H1 (cell line): ENCODE data around the gene PCDH19. TPM values are rescaled to one million over a fixed set of nuclear protein-coding genes. Genes with fewer than 3 reads are reported as not detected.

Experiments
- CTCF ChIA-PET: fragments of 300-600 bp; sonication (Branson Sonifier 250); formaldehyde crosslinking; loops from one replicate; lab custom pipeline; 2021; ENCODE audit not compliant: partially characterized antibody; lab: Charles Lee
- POLR2A ChIA-PET: fragments of 300-600 bp; sonication (Branson Sonifier 250); formaldehyde crosslinking; loops from one replicate; lab custom pipeline; 2021; ENCODE audit warnings: inconsistent platforms; ENCODE audit not compliant: partially characterized antibody; lab: Charles Lee
- DNase-seq, 2 experiments: peaks; one replicate each; pipeline versions ENCODE4 v3.0.0 to v3.0.0-alpha.2; 2010 to 2022; ENCODE audit warnings: low spot score in 2 of 2, low read depth in 1 of 2, mixed read lengths in 1 of 2
- FAIRE-seq: peaks from 2 replicates; lab custom pipeline; 2011; peaks lifted over from hg19 to GRCh38; lab: Jason Lieb, UNC
- H2AFZ ChIP-seq: 2 replicates; pipeline ENCODE4 v1.8.1; 2012; ENCODE audit warnings: low read length, inconsistent platforms
- H2AK5ac ChIP-seq: 2 replicates; pipeline ENCODE4 v1.6.1; 2013; ENCODE audit warnings: low read depth, low read length
- H2BK120ac ChIP-seq: replicated peaks from 2 replicates; pipeline ENCODE3; 2013; ENCODE audit warnings: low read depth, low read length, inconsistent platforms
- H2BK12ac ChIP-seq: 2 replicates; pipeline ENCODE4 v1.6.1; 2013; ENCODE audit warnings: low read depth, low read length
- H2BK15ac ChIP-seq: 2 replicates; pipeline ENCODE4 v1.6.1; 2013; ENCODE audit warnings: low read length
- H2BK20ac ChIP-seq: 2 replicates; pipeline ENCODE4 v1.6.1; 2013; ENCODE audit warnings: low read length
- H2BK5ac ChIP-seq: 2 replicates; pipeline ENCODE4 v1.6.1; 2013; ENCODE audit warnings: low read depth, low read length
- H3K14ac ChIP-seq: 2 replicates; pipeline ENCODE4 v1.6.1; 2013; ENCODE audit warnings: inconsistent platforms; ENCODE audit not compliant: insufficient read length
- H3K18ac ChIP-seq: 2 replicates; pipeline ENCODE4 v1.6.1; 2013; ENCODE audit warnings: low read length; ENCODE audit errors: extremely low read depth
- H3K23ac ChIP-seq: 2 replicates; pipeline ENCODE4 v1.6.1; 2013; ENCODE audit warnings: inconsistent platforms; ENCODE audit not compliant: insufficient read length
- H3K23me2 ChIP-seq: 2 replicates; pipeline ENCODE4 v1.6.1; 2013; ENCODE audit warnings: low read depth, low read length
- H3K27ac ChIP-seq: 2 replicates; pipeline ENCODE4 v1.6.1; 2011; ENCODE audit warnings: low read depth, low read length, inconsistent platforms
- H3K27me3 ChIP-seq, 4 experiments: replicated peaks in 1 of 4; 1 replicate in 1 of 4; 2 replicates in 3 of 4; pipeline versions ENCODE4 v1.6.1 to v1.8.1; 2011 to 2013; ENCODE audit warnings: low read length in 3 of 4, mild to moderate bottlenecking in 3 of 4, inconsistent platforms in 2 of 4, mixed read lengths in 2 of 4, moderate library complexity in 1 of 4; ENCODE audit not compliant: control insufficient read depth in 3 of 4, insufficient read depth in 3 of 4; ENCODE audit errors: extremely low read depth in 1 of 4
- H3K36me3 ChIP-seq, 4 experiments: 2 replicates each; pipeline versions ENCODE4 v1.6.1 to v1.8.1; 2011 to 2013; ENCODE audit warnings: mild to moderate bottlenecking in 4 of 4, low read length in 3 of 4, moderate library complexity in 2 of 4, control low read depth in 1 of 4, inconsistent platforms in 1 of 4; ENCODE audit not compliant: insufficient read depth in 4 of 4, control insufficient read depth in 2 of 4
- H3K4ac ChIP-seq: replicated peaks from 2 replicates; pipeline ENCODE3; 2013; ENCODE audit warnings: low read length, low read depth, mixed read lengths, inconsistent platforms; ENCODE audit not compliant: insufficient read length
- H3K4me1 ChIP-seq, 4 experiments: replicated peaks in 1 of 4; 1 replicate in 1 of 4; 2 replicates in 3 of 4; pipeline versions ENCODE4 v1.6.1 to v1.8.1; 2011 to 2013; ENCODE audit warnings: low read length in 3 of 4, inconsistent platforms in 2 of 4, mixed read lengths in 1 of 4; ENCODE audit not compliant: insufficient read depth in 4 of 4, control insufficient read depth in 3 of 4
- H3K4me2 ChIP-seq, 2 experiments: 2 replicates each; pipeline versions ENCODE4 v1.6.1 to v1.8.1; 2011 to 2013; ENCODE audit warnings: low read depth in 2 of 2, low read length in 2 of 2, control low read depth in 1 of 2, inconsistent platforms in 1 of 2, mild to moderate bottlenecking in 1 of 2; ENCODE audit not compliant: insufficient read depth in 1 of 2
- H3K4me3 ChIP-seq, 4 experiments: fragments of 200-600, 300-600 bp in 1 of 4; sonication (generic), shearing (Covaris generic), sonication (Bioruptor Twin) in 1 of 4; 2 replicates each; pipeline versions ENCODE4 v1.5.1 to v1.8.1; 2011 to 2016; ENCODE audit warnings: low read length in 4 of 4, low read depth in 3 of 4, control low read depth in 2 of 4, inconsistent platforms in 2 of 4, mild to moderate bottlenecking in 2 of 4, mixed read lengths in 1 of 4, moderate library complexity in 1 of 4; ENCODE audit not compliant: insufficient read depth in 2 of 4; ENCODE audit errors: extremely low read depth in 1 of 4
- H3K56ac ChIP-seq: replicated peaks from 2 replicates; pipeline ENCODE3; 2013; ENCODE audit warnings: low read depth, mild to moderate bottlenecking, mixed read lengths, low read length, inconsistent platforms; ENCODE audit not compliant: insufficient read length
- H3K79me1 ChIP-seq: 2 replicates; pipeline ENCODE4 v1.6.1; 2013; ENCODE audit warnings: low read depth, low read length, control low read depth
- H3K79me2 ChIP-seq, 2 experiments: 2 replicates each; pipeline versions ENCODE4 v1.6.1 to v1.8.1; 2012 to 2013; ENCODE audit warnings: low read length in 2 of 2, mild to moderate bottlenecking in 2 of 2, inconsistent platforms in 1 of 2; ENCODE audit not compliant: insufficient read depth in 2 of 2, control insufficient read depth in 1 of 2
- H3K9ac ChIP-seq, 4 experiments: replicated peaks in 1 of 4; 1 replicate in 1 of 4; 2 replicates in 3 of 4; pipeline versions ENCODE4 v1.6.1 to v1.8.1; 2011 to 2013; ENCODE audit warnings: low read depth in 3 of 4, low read length in 3 of 4, control low read depth in 2 of 4, mild to moderate bottlenecking in 2 of 4, moderate library complexity in 2 of 4, inconsistent platforms in 1 of 4; ENCODE audit errors: extremely low read depth in 1 of 4
- H3K9me3 ChIP-seq, 2 experiments: 2 replicates each; pipeline versions ENCODE4 v1.6.1 to v1.8.1; 2012 to 2013; ENCODE audit warnings: mild to moderate bottlenecking in 2 of 2, moderate library complexity in 2 of 2, control low read depth in 1 of 2, inconsistent platforms in 1 of 2, low read depth in 1 of 2, low read length in 1 of 2, mixed read lengths in 1 of 2; ENCODE audit not compliant: insufficient read depth in 2 of 2
- H4K20me1 ChIP-seq, 2 experiments: replicated peaks in 1 of 2; 2 replicates each; pipeline versions ENCODE3 to v1.8.1; 2011 to 2013; ENCODE audit warnings: inconsistent platforms in 2 of 2, low read length in 2 of 2, mild to moderate bottlenecking in 1 of 2; ENCODE audit not compliant: insufficient read depth in 2 of 2, control insufficient read depth in 1 of 2
- H4K5ac ChIP-seq: 2 replicates; pipeline ENCODE4 v1.6.1; 2013; ENCODE audit warnings: low read length, low read depth, mixed read lengths, inconsistent platforms; ENCODE audit not compliant: insufficient read length
- H4K8ac ChIP-seq: 2 replicates; pipeline ENCODE4 v1.8.0; 2013; ENCODE audit warnings: mild to moderate bottlenecking, moderate library complexity, low read length, inconsistent platforms; ENCODE audit not compliant: insufficient read depth; ENCODE audit errors: extremely low read depth
- H4K91ac ChIP-seq: replicated peaks from 2 replicates; pipeline ENCODE3; 2013; ENCODE audit warnings: low read length, mixed read lengths, inconsistent platforms; ENCODE audit not compliant: insufficient read length
- CBX8 ChIP-seq: fragments of 300-800, 300-1000 bp; sonication (generic); IDR thresholded peaks from 2 replicates; pipeline ENCODE4 v1.7.1; 2016; ENCODE audit warnings: low read depth, low read length, borderline replicate concordance
- EP300 ChIP-seq, 2 experiments: IDR thresholded peaks; 1 replicate in 1 of 2; 2 replicates in 1 of 2; pipeline ENCODE4 v1.6.1; 2011 to 2012; ENCODE audit warnings: low read depth in 2 of 2, low read length in 2 of 2, mild to moderate bottlenecking in 2 of 2, borderline replicate concordance in 1 of 2, inconsistent platforms in 1 of 2, moderate library complexity in 1 of 2
- RAD21 ChIP-seq, 2 experiments: IDR thresholded peaks in 1 of 2; conservative IDR thresholded peaks in 1 of 2; 2 replicates each; pipeline ENCODE4 v1.6.1; 2011; ENCODE audit warnings: low read depth in 2 of 2, low read length in 2 of 2, improper control_type of control experiment in 1 of 2, inconsistent platforms in 1 of 2, mild to moderate bottlenecking in 1 of 2, moderate library complexity in 1 of 2
- RBBP5 ChIP-seq: IDR thresholded peaks from 2 replicates; pipeline ENCODE4 v1.7.1; 2012; ENCODE audit warnings: low read depth, mild to moderate bottlenecking, inconsistent platforms, low read length, moderate library complexity, borderline replicate concordance
- RFX5 ChIP-seq: IDR thresholded peaks from 2 replicates; pipeline ENCODE4 v1.6.1; 2011; ENCODE audit warnings: low read depth, low read length, improper control_type of control experiment, borderline replicate concordance
- SIX5 ChIP-seq: IDR thresholded peaks from 2 replicates; pipeline ENCODE4 v1.6.1; 2011; ENCODE audit warnings: mild to moderate bottlenecking, low read depth, low read length
- WGBS, 2 experiments: shearing (Covaris generic) in 1 of 2; methylation state at CpG; one replicate each; pipeline versions ENCODE4 v1.1.6 to v1.1.7; 2013 to 2015; ENCODE audit warnings: low lambda C conversion rate in 2 of 2, mixed read lengths in 2 of 2, inconsistent platforms in 1 of 2, low coverage in 1 of 2, missing lambda C conversion rate in 1 of 2; ENCODE audit not compliant: insufficient replicate concordance in 2 of 2, insufficient coverage in 1 of 2, insufficient read length in 1 of 2; ENCODE audit errors: extremely low coverage in 1 of 2, missing lambda C conversion rate in 1 of 2; 5-methylcytosine and 5-hydroxymethylcytosine counted together
- polyA plus RNA-seq, 7 experiments: library from polyadenylated mRNA; depleted of rRNA in 3 of 7; stranded (reverse) in 5 of 7; unstranded in 2 of 7; fragments of >200 nt in 5 of 7; fragments of 200-250 nt in 2 of 7; gene quantifications; 1 replicate in 5 of 7; 2 replicates in 1 of 7; 4 replicates in 1 of 7; pipeline versions ENCODE4 v1.2.1 to v1.2.3, GENCODE V29; 2011 to 2013; ENCODE audit warnings: missing spikeins in 2 of 7, mixed read lengths in 2 of 7
- total RNA-seq: library from RNA; stranded (reverse); fragmentation: NEBNext Ultra II Directional; extraction: Animal tissue kit (Norgen Biotek cat#: 25700); gene quantifications from 2 replicates; pipeline ENCODE4 v1.2.1, GENCODE V29; 2021
- TF ChIP-seq, protein P1 (sequence below): IDR thresholded peaks from 2 replicates; pipeline ENCODE4 v1.6.1; 2012; ENCODE audit warnings: low read length, inconsistent platforms

The PCDH19 gene
- total and polyA plus RNA-seq, 2 of the 8 experiments (the other 6 are each of a cell fraction or from before 2014, with no cell fraction given), result 0.12 to 1.2 TPM

DNA sequence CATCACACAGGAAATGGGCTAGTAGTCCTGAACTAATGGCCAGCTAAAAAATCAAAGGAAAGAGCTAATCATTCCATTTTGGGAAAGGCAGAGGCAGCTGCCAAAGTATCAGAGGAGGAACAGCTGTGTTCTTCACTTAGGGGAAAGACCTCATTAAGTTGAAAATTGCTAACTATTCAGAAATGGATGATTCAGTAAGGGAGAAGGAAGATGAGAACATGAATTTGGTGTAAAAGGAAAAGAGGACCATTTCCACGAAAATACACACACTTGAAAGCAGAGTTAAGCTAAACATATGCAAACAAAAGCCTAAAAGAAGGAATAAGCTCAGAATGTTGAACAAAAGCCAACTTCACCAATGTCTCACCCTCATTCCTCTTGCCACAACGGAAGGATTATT, 90.4 kb downstream of the PCDH19 start:
- Histone ChIP-seq H3K4me2 (no peak overlapping the region), H2BK120ac (no peak overlapping the region), H4K20me1 (no peaks in the 10 kb centered on the region), H2BK5ac (no peak overlapping the region), H2BK15ac (no peak overlapping the region), H3K14ac (no peak overlapping the region), H3K36me3 (no peaks in the 10 kb centered on the region), H3K23ac (no peak overlapping the region), H2BK12ac (no peak overlapping the region), H3K4ac (no peak overlapping the region), H3K9ac (no peak overlapping the region), H3K79me2 (no peaks in the 10 kb centered on the region), H3K56ac (no peak overlapping the region), H3K18ac (no peak overlapping the region), H3K27ac (no peak overlapping the region), H2BK20ac (no peak overlapping the region), H3K79me1 (no peaks in the 10 kb centered on the region), H3K4me3 (no peak overlapping the region), H2AK5ac (no peak overlapping the region), H2AFZ (no peak overlapping the region), H4K91ac (no peak overlapping the region), H3K23me2 (no peaks in the 10 kb centered on the region), H3K4me1 (no peaks in the 10 kb centered on the region), H3K27me3 (no peaks in the 10 kb centered on the region), H3K9me3 (no peaks in the 10 kb centered on the region), H4K8ac (no peak overlapping the region), H4K5ac (no peak overlapping the region)
- FAIRE-seq, result no peak
- ChIA-PET POLR2A (no interaction called here), CTCF (no interaction called here)
- DNase-seq, result no peak
- WGBS, 2 experiments, result 81% methylated on average over 2 of the region's 2 CpGs; no CpG with 5 or more reads in 1 of the 2 experiments
- TF ChIP-seq CBX8, result no peak
- TF ChIP-seq EP300 (IDR thresholded peaks at IDR 0.05; ENCODE audit: borderline replicate concordance in 1 of 2, low read depth in 2 of 2, low read length in 2 of 2), result no peak
- TF ChIP-seq RFX5, result no peak
- TF ChIP-seq, protein P1, sequence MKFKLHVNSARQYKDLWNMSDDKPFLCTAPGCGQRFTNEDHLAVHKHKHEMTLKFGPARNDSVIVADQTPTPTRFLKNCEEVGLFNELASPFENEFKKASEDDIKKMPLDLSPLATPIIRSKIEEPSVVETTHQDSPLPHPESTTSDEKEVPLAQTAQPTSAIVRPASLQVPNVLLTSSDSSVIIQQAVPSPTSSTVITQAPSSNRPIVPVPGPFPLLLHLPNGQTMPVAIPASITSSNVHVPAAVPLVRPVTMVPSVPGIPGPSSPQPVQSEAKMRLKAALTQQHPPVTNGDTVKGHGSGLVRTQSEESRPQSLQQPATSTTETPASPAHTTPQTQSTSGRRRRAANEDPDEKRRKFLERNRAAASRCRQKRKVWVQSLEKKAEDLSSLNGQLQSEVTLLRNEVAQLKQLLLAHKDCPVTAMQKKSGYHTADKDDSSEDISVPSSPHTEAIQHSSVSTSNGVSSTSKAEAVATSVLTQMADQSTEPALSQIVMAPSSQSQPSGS, result no peak
- no peak for TF ChIP-seq SIX5
- no peak for TF ChIP-seq RBBP5
- TF ChIP-seq RAD21 (IDR thresholded peaks at IDR 0.05 in 1 of 2, conservative IDR thresholded peaks at IDR 0.05 in 1 of 2; ENCODE audit: low read depth in 2 of 2, low read length in 2 of 2), result no peak
